ENCODE measurements around the gene EXO1. TPM values are rescaled to one million over a fixed set of nuclear protein-coding genes. Genes with fewer than 3 reads are reported as not detected.
"Not testable (repeated sequence)": the region's sequence is repeated elsewhere in the genome, so short reads cannot be mapped to it uniquely, and the experiment has no call there.

The EXO1 gene
- total RNA-seq, 2 experiments from 2014 or later, result 44.3 to 50.0 TPM

- H3K36me3 Mint-ChIP-seq, result no peaks in the 10 kb centered on the region
- no peak overlapping the region for H3K27ac Mint-ChIP-seq
- H3K27me3 Mint-ChIP-seq, result no peaks in the 10 kb centered on the region
- H3K4me3 Mint-ChIP-seq, result no peak overlapping the region
- ChIA-PET CTCF (interaction anchor here (0.7 kb wide), 1 partner anchor 544 kb away, joined by 3 read pairs; no protein-coding TSS in a partner anchor), POLR2A (no interaction called here)
- intact Hi-C loops (cut with micrococcal nuclease), result no loop called here
- no peak for DNase-seq
- H3K9me3 Mint-ChIP-seq, result no peaks in the 10 kb centered on the region
- no peaks in the 10 kb centered on the region for H3K4me1 Mint-ChIP-seq (ENCODE audit: low read depth)
These were observed 26.6 kb upstream of the EXO1 start for GRCh38 chr1:241821363-241821762.

- H3K27me3 Mint-ChIP-seq, result no peaks in the 10 kb centered on the region
- no peak overlapping the region for H3K27ac Mint-ChIP-seq
- H3K4me3 Mint-ChIP-seq, result no peak overlapping the region
- POLR2A ChIA-PET, result no interaction called here
- no peaks in the 10 kb centered on the region for H3K9me3 Mint-ChIP-seq
- DNase-seq, result no peak
- no peaks in the 10 kb centered on the region for H3K4me1 Mint-ChIP-seq (ENCODE audit: low read depth)
- intact Hi-C loops (cut with micrococcal nuclease), result no loop called here
- H3K36me3 Mint-ChIP-seq, result no peaks in the 10 kb centered on the region
- CTCF ChIA-PET, result no interaction called here
These were observed 25.2 kb upstream of the EXO1 start for GRCh38 chr1:241822846-241823245.

GRCh38 chr1:241823925-241824324, 24.1 kb upstream of the EXO1 start:
- ChIA-PET CTCF (no interaction called here), POLR2A (no interaction called here)
- Mint-ChIP-seq H3K27me3 (peaks cover 3% of the 10 kb centered on the region), H3K36me3 (no peaks in the 10 kb centered on the region), H3K4me1 (ENCODE audit: low read depth) (no peaks in the 10 kb centered on the region), H3K9me3 (no peaks in the 10 kb centered on the region), H3K4me3 (no peak overlapping the region), H3K27ac (no peak overlapping the region)
- no peak for DNase-seq
- intact Hi-C loops (cut with micrococcal nuclease), result no loop called here

- CTCF ChIA-PET, result no interaction called here
- H3K27ac Mint-ChIP-seq, result no peak overlapping the region
- no peaks in the 10 kb centered on the region for H3K36me3 Mint-ChIP-seq
- POLR2A ChIA-PET, result no interaction called here
- intact Hi-C loops (cut with micrococcal nuclease), result no loop called here
- no peaks in the 10 kb centered on the region for H3K4me1 Mint-ChIP-seq (ENCODE audit: low read depth)
- no peaks in the 10 kb centered on the region for H3K9me3 Mint-ChIP-seq
- no peak overlapping the region for H3K4me3 Mint-ChIP-seq
- no peak for DNase-seq
- H3K27me3 Mint-ChIP-seq, result peaks cover 3% of the 10 kb centered on the region
These were observed 22.4 kb upstream of the EXO1 start for GRCh38 chr1:241825581-241825980.

- H3K4me1 Mint-ChIP-seq (ENCODE audit: low read depth); intact Hi-C loops (cut with micrococcal nuclease); DNase-seq; CTCF ChIA-PET; H3K27me3 Mint-ChIP-seq; H3K36me3 Mint-ChIP-seq; H3K9me3 Mint-ChIP-seq; H3K27ac Mint-ChIP-seq; H3K4me3 Mint-ChIP-seq; POLR2A ChIA-PET: not testable (repeated sequence)
These were observed 21.4 kb upstream of the EXO1 start for GRCh38 chr1:241826613-241827012.

- no peak overlapping the region for H3K4me3 Mint-ChIP-seq
- CTCF ChIA-PET, result no interaction called here
These were observed 20.7 kb upstream of the EXO1 start for GRCh38 chr1:241827264-241827663.

GRCh38 chr1:241828463-241829021, 19.5 kb upstream of the EXO1 start:
- Mint-ChIP-seq H3K36me3 (no peaks in the 10 kb centered on the region), H3K27ac (no peak overlapping the region), H3K9me3 (no peaks in the 10 kb centered on the region), H3K4me1 (ENCODE audit: low read depth) (no peaks in the 10 kb centered on the region), H3K27me3 (peaks cover 11% of the 10 kb centered on the region), H3K4me3 (no peak overlapping the region)
- ChIA-PET CTCF (no interaction called here), POLR2A (no interaction called here)
- intact Hi-C loops (cut with micrococcal nuclease), result no loop called here
- DNase-seq, result no peak

More at GRCh38 chr1:241827264-241827663, 20.7 kb upstream of the EXO1 start:
- Mint-ChIP-seq H3K4me1 (ENCODE audit: low read depth) (no peaks in the 10 kb centered on the region), H3K27ac (no peak overlapping the region), H3K36me3 (no peaks in the 10 kb centered on the region), H3K27me3 (peaks cover 4% of the 10 kb centered on the region), H3K9me3 (no peaks in the 10 kb centered on the region)
- no peak for DNase-seq
- intact Hi-C loops (cut with micrococcal nuclease), result no loop called here
- POLR2A ChIA-PET, result no interaction called here

GRCh38 chr1:241829468-241829867, 18.5 kb upstream of the EXO1 start:
- no peak overlapping the region for H3K4me3 Mint-ChIP-seq
- no peaks in the 10 kb centered on the region for H3K9me3 Mint-ChIP-seq
- intact Hi-C loops (cut with micrococcal nuclease), result no loop called here
- ChIA-PET POLR2A (no interaction called here), CTCF (interaction anchor here (0.6 kb wide), 1 partner anchor 321 kb away, joined by 3 read pairs; no protein-coding TSS in a partner anchor)
- no peak overlapping the region for H3K27ac Mint-ChIP-seq
- H3K4me1 Mint-ChIP-seq (ENCODE audit: low read depth), result no peaks in the 10 kb centered on the region
- peaks cover 11% of the 10 kb centered on the region for H3K27me3 Mint-ChIP-seq
- H3K36me3 Mint-ChIP-seq, result no peaks in the 10 kb centered on the region
- DNase-seq, result no peak

GRCh38 chr1:241834733-241835377, 13.1 kb upstream of the EXO1 start:
- no peaks in the 10 kb centered on the region for H3K36me3 Mint-ChIP-seq
- CTCF ChIA-PET, result interaction anchor here (0.7 kb wide), 1 partner anchor 81 kb away, joined by 3 read pairs; no protein-coding TSS in a partner anchor
- POLR2A ChIA-PET, result no interaction called here

GRCh38 chr1:241836941-241837340, 11.1 kb upstream of the EXO1 start:
- Mint-ChIP-seq H3K27ac (no peak overlapping the region), H3K9me3 (no peaks in the 10 kb centered on the region), H3K4me3 (no peak overlapping the region), H3K4me1 (ENCODE audit: low read depth) (peaks cover 2% of the 10 kb centered on the region), H3K36me3 (no peaks in the 10 kb centered on the region), H3K27me3 (peaks cover 7% of the 10 kb centered on the region)
- ChIA-PET POLR2A (no interaction called here), CTCF (no interaction called here)
- intact Hi-C loops (cut with micrococcal nuclease), result no loop called here
- DNase-seq, result no peak

More at GRCh38 chr1:241834733-241835377, 13.1 kb upstream of the EXO1 start:
- no peak overlapping the region for H3K27ac Mint-ChIP-seq
- peaks cover 8% of the 10 kb centered on the region for H3K27me3 Mint-ChIP-seq
- intact Hi-C loops (cut with micrococcal nuclease), result loop anchor here (1.0 kb wide), 1 partner anchor 304 kb away; no protein-coding TSS in a partner anchor
- no peaks in the 10 kb centered on the region for H3K9me3 Mint-ChIP-seq
- no peak for DNase-seq
- peaks cover 2% of the 10 kb centered on the region for H3K4me1 Mint-ChIP-seq (ENCODE audit: low read depth)
- no peak overlapping the region for H3K4me3 Mint-ChIP-seq

- Mint-ChIP-seq H3K4me3 (no peak overlapping the region), H3K4me1 (ENCODE audit: low read depth) (peaks cover 2% of the 10 kb centered on the region), H3K9me3 (no peaks in the 10 kb centered on the region), H3K27me3 (peaks cover 5% of the 10 kb centered on the region), H3K36me3 (no peaks in the 10 kb centered on the region), H3K27ac (no peak overlapping the region)
- CTCF ChIA-PET, result no interaction called here
- intact Hi-C loops (cut with micrococcal nuclease), result no loop called here
- POLR2A ChIA-PET, result no interaction called here
- no peak for DNase-seq
These were observed 10.6 kb upstream of the EXO1 start for GRCh38 chr1:241837416-241837815.

GRCh38 chr1:241837901-241838300, 10.1 kb upstream of the EXO1 start:
- no peaks in the 10 kb centered on the region for H3K36me3 Mint-ChIP-seq
- ChIA-PET POLR2A (no interaction called here), CTCF (no interaction called here)
- H3K27ac Mint-ChIP-seq, result no peak overlapping the region
- H3K27me3 Mint-ChIP-seq, result peaks cover 2% of the 10 kb centered on the region
- intact Hi-C loops (cut with micrococcal nuclease), result no loop called here
- DNase-seq, result no peak
- no peak overlapping the region for H3K4me3 Mint-ChIP-seq
- H3K9me3 Mint-ChIP-seq, result no peaks in the 10 kb centered on the region
- peaks cover 2% of the 10 kb centered on the region for H3K4me1 Mint-ChIP-seq (ENCODE audit: low read depth)

- H3K36me3 Mint-ChIP-seq, result no peaks in the 10 kb centered on the region
- intact Hi-C loops (cut with micrococcal nuclease), result no loop called here
- ChIA-PET POLR2A (interaction anchor here (0.5 to 1.0 kb wide), 2 partner anchors 9 to 136 kb away, joined by 3 read pairs; no protein-coding TSS in a partner anchor), CTCF (no interaction called here)
- no peak overlapping the region for H3K27ac Mint-ChIP-seq
- H3K4me3 Mint-ChIP-seq, result no peak overlapping the region
- H3K9me3 Mint-ChIP-seq, result no peaks in the 10 kb centered on the region
- no peaks in the 10 kb centered on the region for H3K27me3 Mint-ChIP-seq
- no peak for DNase-seq
- H3K4me1 Mint-ChIP-seq (ENCODE audit: low read depth), result peaks cover 2% of the 10 kb centered on the region
These were observed 9.1 kb upstream of the EXO1 start for GRCh38 chr1:241838897-241839296.
